Effector CD8-positive, alpha-beta T cell (primary cell): ENCODE measurements around the gene SYT1.
"Not testable (repeated sequence)": the region's sequence is repeated elsewhere in the genome, so short reads cannot be mapped to it uniquely, and the experiment has no call there.

Experiments
- DNase-seq: peaks from one replicate; lab custom pipeline; 2025; lab: John Stamatoyannopoulos, UW

SYT1 gene

GRCh38 chr12:79141776-79142175, 277.2 kb downstream of the SYT1 start:
- no peak for DNase-seq

- no peak for DNase-seq
Observed at GRCh38 chr12:79143803-79144202, 279.2 kb downstream of the SYT1 start.

- DNase-seq, result no peak
Observed at GRCh38 chr12:79151956-79152355, 287.4 kb downstream of the SYT1 start.

GRCh38 chr12:79155683-79156082, 291.1 kb downstream of the SYT1 start:
- no peak for DNase-seq

- DNase-seq, result no peak
Observed at GRCh38 chr12:79156846-79157463, 292.4 kb downstream of the SYT1 start.

- DNase-seq, result no peak
Observed at GRCh38 chr12:79161249-79161934, 296.8 kb downstream of the SYT1 start.

GRCh38 chr12:79162147-79162772, 297.7 kb downstream of the SYT1 start:
- DNase-seq, result no peak

GRCh38 chr12:79162948-79163347, 298.4 kb downstream of the SYT1 start:
- no peak for DNase-seq

GRCh38 chr12:79164890-79165289, 300.3 kb downstream of the SYT1 start:
- no peak for DNase-seq

GRCh38 chr12:79168687-79169086, 304.1 kb downstream of the SYT1 start:
- no peak for DNase-seq

GRCh38 chr12:79174626-79175025, 310.1 kb downstream of the SYT1 start:
- DNase-seq, result no peak

GRCh38 chr12:79183003-79183402, 318.4 kb downstream of the SYT1 start:
- no peak for DNase-seq

- DNase-seq, result no peak
Observed at GRCh38 chr12:79183926-79184325, 319.4 kb downstream of the SYT1 start.

GRCh38 chr12:79186506-79186905, 321.9 kb downstream of the SYT1 start:
- no peak for DNase-seq

GRCh38 chr12:79187032-79187431, 322.5 kb downstream of the SYT1 start:
- no peak for DNase-seq

GRCh38 chr12:79191391-79191790, 326.8 kb downstream of the SYT1 start:
- DNase-seq, result no peak

GRCh38 chr12:79194595-79194994, 330.0 kb downstream of the SYT1 start:
- DNase-seq, result no peak

GRCh38 chr12:79199166-79199565, 334.6 kb downstream of the SYT1 start:
- no peak for DNase-seq

- DNase-seq, result no peak
Observed at GRCh38 chr12:79200176-79200575, 335.6 kb downstream of the SYT1 start.

GRCh38 chr12:79203058-79203647, 338.6 kb downstream of the SYT1 start:
- no peak for DNase-seq

- DNase-seq, result no peak
Observed at GRCh38 chr12:79206871-79207270, 342.3 kb downstream of the SYT1 start.

GRCh38 chr12:79210403-79210802, 345.8 kb downstream of the SYT1 start:
- not testable (repeated sequence) for DNase-seq

- DNase-seq, result no peak
Observed at GRCh38 chr12:79217306-79217705, 352.7 kb downstream of the SYT1 start.
